Iris pigment epithelial cell (primary cell): ENCODE measurements around the gene ALAS1.
A peak's percentile ranks its signal among the peaks of the same experiment; 100 is the strongest.
"Not testable (repeated sequence)": the region's sequence is repeated elsewhere in the genome, so short reads cannot be mapped to it uniquely, and the experiment has no call there.

Experiments
- DNase-seq: peaks from one replicate; pipeline ENCODE4 v3.0.0-alpha.2; 2011; ENCODE audit warnings: low read depth

Gene ALAS1

DNA sequence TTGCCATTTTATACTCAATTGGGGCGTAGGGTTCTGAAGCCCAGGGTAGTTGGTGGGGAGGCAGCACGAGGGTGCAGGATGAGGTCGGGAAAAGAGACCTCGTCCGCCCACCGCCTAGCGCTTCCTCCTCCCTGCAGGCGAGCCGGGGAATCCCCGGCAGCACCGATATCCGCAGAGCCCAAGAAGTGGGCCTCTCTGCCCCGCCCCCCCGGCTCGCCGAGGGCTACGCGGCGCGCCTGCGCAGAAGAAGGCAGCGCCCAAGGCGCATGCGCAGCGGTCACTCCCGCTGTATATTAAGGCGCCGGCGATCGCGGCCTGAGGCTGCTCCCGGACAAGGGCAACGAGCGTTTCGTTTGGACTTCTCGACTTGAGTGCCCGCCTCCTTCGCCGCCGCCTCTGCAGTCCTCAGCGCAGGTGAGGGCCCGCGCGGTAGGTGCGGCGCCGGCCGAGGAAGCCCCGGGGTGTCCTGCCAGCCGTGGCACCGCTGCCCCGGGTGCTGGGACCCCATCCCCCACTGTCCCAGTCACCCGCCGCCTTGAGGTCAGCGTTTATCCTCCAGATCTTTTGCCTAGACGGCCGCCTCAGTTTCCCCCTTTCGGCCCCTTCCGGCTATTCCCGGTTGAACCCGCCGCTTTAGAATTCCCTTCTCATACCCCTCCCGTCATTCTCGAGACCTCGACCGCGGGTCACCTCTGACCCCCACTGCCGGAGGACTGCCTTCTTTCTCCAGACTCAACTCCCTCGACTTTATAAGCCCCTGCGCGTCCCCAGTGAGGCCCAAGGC lies at the start of gene ALAS1:
TSS of gene ALAS1 (plus strand) at position 319 of the 784 bp plus-strand sequence. CDS start 1,082 bp downstream, outside the sequence.
- peak; percentile 79 for DNase-seq

DNA sequence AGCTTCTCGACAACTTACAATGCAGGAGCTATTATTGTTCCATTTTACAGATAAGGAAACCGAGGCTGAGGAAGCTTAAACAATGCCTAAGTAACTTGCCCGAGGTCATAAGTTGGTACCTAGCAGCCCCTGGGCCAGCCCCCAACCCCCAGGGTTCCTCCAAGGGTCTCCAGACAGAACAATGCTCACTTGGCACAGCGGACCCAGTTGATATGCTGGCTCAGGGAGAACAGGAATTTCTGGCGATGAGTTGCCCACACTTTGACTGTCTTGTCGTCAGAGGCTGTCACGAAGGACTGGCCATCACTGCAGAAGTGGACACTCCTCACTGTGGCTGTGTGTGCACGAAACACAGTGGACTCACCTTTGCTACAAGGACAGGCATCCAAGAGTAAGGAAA lies 48.9 kb upstream of the ALAS1 start:
- DNase-seq = no peak

DNA sequence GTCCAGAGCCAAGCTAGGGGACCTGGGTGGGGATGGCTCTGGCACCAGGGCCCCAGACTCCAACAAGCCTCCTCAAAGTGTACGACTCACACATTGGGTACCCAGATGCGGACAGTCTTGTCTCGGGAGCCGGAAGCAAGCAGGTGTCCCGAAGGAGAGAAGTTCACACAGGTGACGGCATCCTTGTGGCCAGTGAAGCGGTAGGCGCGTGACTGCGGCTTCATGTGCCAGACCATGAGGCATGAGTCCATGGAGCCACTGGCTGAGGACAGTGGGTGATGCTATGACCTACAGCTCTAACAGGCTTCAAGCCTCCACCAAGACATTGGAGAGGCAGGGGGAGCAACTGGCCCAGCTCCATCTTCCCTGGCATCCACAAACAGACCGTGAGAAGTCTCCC lies 48.2 kb upstream of the ALAS1 start:
- no peak for DNase-seq

DNA sequence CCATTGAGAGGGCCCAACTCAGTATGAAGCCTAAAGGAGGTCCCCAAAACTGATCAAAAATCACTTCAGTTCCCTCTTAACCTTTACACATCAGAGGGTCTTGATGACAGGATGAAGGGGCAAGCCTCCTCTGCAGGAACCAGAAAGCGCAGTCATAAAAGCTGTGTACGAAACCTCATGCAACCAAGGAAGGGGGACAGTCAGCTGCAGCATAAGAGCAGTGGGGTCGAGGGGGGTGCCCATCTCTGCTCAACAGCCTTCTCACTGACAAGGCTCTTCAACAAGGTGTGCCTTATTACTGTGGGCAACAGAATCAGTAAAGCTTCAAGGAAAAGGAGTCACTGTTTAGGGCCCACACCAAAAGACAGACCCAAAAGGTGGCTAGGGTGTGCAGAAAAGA lies 47.6 kb upstream of the ALAS1 start:
- DNase-seq = no peak

DNA sequence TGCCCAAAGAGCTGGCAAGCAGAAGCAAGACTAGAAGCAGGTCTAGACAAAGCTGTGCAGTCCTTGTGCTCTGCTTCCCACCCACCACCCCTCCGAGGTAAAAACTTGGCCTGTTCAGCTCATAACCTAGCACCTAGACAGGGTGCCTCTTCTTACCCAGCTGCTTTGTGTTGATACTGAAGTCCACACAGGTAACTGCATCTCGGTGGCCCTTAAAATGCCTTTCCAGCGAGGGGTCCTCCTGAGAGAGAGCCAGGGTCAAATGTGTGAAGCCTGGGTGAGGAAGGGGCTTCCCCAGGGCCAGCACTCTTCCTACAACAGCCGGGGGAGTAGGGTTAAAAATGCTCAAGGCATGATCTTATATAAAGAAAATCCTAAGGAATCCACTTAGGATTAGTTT lies 47.1 kb upstream of the ALAS1 start:
- no peak for DNase-seq

DNA sequence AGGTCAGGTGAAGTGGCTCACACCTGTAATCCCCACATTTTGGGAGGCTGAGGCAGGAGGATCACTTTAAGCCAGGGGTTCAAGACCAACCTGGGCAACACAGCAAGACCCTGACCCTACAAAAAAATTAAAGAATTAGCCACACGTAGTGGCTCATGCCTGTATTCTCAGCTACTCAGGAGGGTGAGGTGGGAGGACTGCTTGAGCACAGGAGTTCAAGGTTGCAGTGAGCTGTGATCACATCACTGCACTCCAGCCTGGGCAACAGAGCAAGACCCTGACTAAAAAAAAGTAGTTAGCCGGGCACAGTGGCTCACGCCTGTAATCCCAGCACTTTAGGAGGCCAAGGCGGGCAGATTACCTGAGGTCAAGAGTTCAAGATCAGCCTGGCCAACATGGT lies 46.0 kb upstream of the ALAS1 start:
- DNase-seq = not testable (repeated sequence)

DNA sequence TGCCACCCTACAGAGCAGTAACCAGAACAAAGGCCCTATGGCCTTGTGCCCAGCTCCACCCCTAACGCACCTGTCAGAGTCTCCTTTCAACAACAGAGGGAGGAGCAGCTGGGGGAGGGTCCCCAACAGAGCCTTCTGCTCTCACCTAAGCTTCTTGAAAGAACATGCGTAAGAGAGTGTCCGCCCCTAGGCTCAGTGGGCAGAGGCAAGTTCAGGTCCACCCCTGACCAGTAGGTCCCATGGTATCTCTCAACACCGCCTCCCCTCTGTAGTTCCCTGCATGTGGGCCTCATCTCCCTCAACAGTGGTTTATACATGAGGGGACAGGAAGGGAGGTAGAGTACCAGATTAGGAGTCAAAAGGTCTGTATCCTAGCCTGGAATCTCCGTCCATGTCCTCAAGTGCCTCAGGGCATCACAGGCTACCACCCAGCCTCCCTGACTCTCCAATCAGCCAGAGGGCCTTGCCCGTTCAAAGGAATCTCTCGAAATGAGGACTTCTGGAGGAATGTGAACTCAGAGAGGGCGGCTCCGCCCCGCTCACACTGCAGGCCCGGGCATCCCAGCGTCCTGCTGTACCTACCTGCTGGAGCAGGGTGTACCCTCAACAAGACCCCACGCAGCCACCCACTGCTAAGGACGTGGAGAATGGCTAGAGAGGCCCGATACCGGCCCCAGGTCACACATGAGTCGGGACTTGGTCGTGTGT lies 44.4 kb upstream of the ALAS1 start:
- DNase-seq = peak; percentile 32

DNA sequence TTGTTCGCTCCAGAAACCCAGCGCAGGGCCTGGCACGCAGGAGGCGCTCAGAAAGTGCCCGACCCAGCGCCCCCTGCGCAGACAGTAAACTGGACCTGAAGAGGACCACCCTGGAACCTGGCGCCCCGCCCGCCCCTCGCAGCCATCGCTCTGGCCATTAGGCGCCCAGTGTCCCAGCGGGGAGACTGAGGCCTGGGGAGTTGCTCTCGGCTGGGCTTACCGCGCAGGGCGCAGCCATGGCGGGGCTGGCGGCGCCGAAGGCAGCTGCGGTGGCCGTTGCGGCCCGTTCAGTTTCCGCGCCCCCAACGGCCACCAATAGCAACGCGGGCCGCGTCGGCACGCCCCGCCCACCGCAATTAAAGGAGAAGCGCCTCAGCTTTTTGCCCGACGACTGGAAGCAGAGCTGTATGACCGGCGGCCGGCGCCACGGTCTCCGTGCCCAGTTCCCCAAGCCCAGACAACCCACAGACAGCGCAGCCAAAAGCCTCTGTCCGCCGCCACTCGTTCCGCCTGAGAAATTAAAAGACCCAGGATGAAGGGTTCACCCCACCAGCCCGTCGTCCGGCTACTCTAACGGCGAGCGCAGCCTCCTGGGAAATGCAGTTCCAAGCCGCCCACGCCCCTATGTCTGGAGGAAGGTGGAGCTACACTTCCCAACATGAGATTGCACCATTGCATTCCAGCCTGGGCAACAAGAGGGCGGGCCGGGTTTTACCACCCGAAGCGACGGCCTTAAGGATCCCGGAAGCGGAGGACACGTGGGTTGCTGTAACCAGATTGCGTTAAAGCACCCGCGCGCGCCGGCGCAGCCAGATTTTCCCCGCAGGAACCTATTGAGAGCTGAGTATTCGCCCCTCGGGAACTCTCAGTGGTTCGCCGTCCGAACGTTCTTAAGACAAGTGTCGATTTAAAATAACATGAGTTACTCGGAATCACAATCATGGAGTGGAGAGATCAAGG lies 43.5 kb upstream of the ALAS1 start, which contains the start of gene POC1A:
TSS of gene POC1A (minus strand) at position 289 of the 960 bp plus-strand sequence. CDS start at position 238, 51 bp downstream.
- peak; percentile 99 for DNase-seq

DNA sequence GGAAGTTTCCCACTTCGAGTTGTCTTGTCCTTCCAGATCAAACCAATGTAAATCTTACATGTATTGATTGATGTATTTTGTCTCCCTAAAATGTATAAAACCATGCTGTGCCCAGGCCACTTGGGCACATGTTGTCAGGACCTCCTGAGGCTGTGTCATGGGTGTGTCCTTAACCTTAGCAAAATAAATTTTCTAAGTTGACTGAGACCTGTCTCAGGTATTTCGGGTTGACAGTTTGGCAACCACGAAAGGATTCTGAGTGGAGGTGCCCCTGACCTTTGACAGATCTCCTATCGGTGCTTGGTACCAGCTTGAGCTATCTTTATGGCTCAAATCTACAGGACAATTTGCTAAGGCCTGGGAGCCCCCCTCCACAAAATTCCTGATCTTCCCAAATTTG lies 42.0 kb upstream of the ALAS1 start:
- no peak for DNase-seq

DNA sequence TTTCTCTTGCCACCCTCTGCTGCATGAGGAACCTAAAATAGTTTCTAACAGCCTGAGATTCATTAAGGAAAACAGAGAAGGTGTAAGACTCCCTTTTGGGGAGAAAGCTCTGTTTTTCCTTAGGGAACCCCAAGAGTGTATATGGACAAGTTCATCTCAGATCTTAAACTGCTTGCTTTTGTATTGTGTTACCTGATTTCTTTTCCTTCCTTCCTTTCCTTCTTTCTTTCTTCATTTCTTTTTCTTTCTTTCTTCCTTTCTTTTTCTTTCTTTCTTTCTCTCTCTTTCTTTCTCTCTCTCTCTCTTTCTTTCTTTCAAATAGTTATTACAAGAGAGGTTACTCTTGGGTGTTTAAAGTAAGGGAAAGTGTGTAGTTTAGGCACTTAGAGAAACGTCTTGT lies 38.5 kb upstream of the ALAS1 start:
- no peak for DNase-seq

DNA sequence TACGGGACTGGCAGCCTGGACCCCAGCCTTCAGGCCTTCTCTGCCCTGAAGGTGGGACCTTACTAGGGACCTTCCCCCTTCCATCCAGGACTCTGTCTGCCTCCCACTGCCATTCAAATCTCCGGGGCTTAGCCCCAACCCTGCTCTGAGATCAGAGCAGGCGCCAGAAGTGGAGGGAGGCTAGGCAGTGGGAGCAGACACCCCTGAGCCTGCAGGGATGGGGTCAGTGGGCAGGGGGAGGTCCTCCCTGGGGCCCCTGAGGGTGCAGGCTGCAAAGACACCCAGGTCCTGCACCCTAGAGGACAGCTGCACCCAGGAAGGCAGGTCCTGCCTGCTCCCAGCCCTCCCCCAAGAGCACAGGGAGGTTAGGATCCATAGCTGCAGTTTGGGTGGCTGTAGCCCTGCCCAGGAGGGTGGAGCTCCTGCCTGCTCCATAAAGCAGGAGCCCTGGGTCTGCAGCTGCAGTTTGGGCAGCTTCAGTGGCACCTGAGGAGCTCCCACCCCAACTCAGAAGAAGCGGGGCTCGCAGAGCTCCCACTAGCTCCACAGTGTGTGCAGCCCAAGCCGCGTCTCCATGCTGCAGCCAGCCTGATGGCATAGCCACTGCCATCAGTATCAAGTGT lies 35.6 kb upstream of the ALAS1 start:
- DNase-seq = no peak

DNA sequence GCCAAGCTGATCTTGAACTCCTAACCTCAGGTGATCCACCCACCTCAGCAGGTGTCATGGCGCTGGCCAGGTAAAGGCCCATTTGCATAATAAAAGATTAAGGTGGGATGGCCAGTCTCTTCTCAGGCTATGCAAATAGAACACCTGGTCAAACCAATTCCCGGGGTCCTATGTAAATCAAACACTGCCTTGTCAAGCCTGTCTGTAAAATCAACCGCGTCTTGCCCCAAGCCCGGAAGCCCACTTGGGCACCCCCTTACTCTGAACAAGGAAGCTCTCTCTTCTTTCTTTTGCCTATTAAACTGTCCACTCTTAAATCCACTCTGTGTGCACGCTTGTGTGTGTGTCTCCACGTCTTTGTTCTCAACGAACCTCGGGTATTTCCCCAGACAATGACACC lies 30.7 kb upstream of the ALAS1 start:
- DNase-seq = no peak

DNA sequence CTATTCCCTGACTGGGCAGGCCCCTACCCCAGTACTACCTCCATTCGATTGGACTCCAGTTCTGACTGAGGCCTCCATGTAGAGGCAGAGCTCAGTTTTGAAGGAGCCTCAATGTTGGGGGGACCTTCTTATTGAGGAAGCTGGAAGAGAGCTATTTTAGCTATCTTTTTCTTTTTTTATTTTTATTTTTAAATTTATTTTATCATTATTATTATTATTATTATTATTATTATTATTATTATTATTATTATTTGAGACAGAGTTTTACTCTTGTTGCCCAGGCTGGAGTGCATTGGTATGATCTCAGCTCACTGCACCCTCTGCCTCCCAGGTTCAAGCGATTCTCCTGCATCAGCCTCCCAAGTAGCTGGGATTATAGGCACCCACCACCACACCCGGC lies 27.7 kb upstream of the ALAS1 start:
- not testable (repeated sequence) for DNase-seq

DNA sequence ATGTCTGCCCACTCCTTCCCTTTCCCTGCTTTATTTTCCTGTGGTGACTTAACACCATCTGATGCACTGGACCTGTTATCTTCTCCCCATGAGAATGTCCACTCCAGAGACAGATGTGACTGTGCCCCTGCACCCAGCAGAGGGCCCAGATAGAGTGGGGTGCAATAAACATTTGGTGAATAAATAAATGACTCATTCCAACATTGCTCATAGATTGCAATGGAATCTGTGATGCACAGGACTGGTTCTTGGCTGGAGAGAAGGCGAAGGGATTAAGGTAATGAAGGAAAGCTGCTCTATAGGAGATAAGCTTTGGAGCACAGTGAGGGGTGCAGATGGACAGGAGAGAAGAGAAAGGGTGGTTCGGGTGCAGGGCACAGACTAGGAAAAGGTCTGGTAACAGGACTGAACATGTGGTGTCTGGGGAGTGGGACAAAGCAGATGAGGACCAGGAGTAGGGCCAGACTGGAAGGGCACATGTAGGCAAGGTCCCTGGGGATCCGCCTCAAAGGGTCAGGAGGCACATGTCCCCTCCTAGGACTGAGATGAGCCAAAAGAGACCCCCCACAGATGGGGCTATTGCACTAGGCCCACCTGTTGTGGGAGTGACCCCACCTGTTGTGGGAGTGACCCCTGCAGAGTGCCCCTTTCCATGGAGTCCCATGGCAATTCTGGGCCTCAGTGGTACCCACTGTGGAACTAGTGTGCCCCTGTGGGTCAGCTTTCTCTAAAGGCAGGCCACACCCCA lies 26.3 kb upstream of the ALAS1 start:
- peak; percentile 76 for DNase-seq

DNA sequence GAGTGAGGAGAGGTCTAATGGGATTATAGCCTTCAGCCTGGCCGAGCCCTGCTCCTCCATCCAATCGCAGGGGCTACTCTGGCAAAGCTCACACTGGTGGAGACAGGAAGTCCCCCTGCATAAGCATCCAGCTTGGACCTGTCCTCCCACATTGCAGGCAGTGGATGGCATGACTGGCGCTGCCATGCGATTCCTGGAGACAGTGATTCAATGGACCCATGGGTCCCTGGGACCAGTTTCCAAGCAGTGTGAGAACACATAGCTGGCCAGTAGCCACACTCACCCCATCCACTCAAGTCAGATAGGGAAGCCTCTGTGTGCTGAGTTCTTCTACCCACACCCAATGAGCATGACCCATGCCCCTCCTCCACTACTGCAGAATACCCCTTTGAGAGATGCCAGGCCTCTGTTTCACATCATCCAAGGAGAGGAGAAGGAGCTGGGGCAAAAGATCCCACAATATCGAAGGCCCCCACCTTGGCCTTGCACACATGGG lies 25.6 kb upstream of the ALAS1 start:
- no peak for DNase-seq

DNA sequence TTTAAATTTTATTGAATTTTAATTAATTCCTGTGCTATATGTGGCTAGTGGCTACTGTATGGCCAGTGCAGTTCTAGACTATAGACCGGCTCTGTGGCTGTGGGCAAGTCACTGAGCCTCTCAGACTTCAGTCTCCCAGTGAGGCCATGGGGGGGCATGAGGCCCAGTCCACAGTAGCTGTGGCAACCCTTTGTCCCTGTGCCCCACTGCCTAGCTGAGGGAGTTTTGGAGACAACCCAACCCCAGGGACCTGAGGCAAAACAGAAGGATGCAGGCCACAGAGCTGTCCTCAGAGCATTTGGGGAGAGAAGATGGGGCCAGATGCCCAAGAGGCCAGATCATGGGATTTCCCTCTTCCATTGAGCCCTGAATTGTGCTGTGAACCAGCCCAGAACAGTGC lies 24.9 kb upstream of the ALAS1 start:
- DNase-seq = no peak

DNA sequence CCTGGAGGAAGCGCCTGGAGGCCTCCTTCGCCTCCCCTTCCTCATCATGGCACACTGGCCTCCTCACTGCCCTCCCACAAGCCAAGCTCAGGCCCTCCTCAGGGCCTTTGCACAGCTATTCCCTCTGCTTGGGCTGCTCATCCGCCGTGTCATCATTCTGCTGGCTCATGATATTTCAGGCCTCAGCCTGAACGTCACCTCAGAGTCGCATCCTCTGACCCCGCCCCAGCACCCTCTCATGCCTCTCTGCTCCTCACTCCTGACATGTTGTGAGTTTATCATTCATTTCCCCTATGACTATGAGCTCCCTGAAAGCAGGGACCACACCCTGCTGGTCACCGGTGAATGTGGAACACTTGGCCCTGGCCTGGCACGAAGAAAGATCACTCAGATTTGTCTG lies 23.1 kb upstream of the ALAS1 start:
- no peak for DNase-seq

DNA sequence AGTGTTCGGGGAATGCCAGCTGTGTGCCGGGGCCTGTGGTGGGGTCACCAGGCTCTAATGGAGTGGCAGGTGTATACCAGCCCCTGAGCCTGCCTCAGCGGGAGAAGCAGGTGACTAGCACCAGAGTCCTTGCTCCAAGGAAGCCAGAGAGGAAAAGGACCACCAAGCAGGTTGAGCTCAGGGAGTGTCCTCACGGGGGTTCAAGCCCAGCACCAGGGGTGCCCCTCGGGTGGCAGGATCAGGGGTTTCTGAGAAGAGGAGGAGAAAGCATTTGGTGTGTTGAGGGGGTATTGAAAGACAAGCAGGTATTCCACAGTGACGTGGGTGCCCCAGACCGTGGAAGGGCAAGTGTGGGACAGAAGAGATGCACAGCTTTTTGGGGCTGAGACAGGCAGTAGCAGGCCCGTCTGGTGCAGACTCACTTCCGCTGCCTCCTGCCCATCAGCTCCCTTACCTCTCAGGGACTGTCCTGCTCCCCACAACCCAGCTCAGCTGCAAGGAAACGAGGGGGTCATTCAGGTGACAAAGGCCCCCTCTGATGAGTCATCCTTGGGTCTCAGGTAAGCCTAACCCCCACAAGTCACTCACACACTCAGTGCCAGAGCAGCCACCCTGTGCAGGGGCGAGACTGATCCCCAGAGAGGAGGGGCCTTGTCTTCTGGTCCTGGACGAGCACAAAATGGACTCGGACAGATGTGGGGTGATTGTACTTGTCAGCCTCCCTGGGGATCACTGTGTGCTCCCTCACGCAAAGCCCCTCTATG lies 22.4 kb upstream of the ALAS1 start:
- DNase-seq = no peak

DNA sequence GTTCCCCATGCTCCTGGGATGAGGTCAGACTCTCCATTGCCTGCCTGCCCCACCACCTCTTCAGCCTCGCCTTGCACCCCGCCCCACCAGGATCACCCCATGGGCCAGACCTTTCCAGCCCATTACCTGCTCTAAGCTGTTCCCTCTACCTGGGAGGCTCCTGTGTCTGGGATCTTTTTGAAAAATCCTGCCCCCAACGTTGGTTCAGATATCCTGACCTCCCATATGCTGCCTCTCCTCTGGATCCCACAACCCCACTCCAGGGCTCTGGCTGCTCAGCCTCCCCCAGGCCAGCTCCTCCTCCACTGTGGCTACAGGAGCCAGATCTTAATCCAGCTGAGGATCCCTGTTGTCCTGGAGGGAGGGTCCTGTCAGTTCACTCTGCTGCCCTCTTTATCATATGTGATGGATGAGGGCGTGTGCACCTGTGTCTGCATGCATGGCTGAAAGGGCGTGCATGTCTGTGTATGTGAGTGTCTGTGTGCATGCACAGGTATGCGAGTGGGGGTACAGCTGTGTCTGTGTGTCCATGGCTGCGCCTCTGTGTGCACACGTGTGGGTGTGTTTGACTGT lies 21.7 kb upstream of the ALAS1 start:
- DNase-seq = no peak
